WERI-Rb-1 (cell line): ENCODE measurements around the gene AKAP14.

Source experiments
- DNase-seq: peaks from one replicate; pipeline ENCODE4 v3.0.0-alpha.2; 2020
- H3K27ac ChIP-seq: fragments of 250-450 bp; sonication (Bioruptor Pico); 2 replicates; pipeline ENCODE4 v1.5.1; 2020; ENCODE audit warnings: mild to moderate bottlenecking, moderate library complexity
- H3K27me3 ChIP-seq: fragments of 250-450 bp; sonication (Bioruptor Pico); 2 replicates; pipeline ENCODE4 v1.5.1; 2021; ENCODE audit warnings: mild to moderate bottlenecking, low read depth, moderate library complexity; ENCODE audit not compliant: insufficient read depth, severe bottlenecking
- H3K36me3 ChIP-seq: fragments of 250-450 bp; sonication (Bioruptor Pico); 2 replicates; pipeline ENCODE4 v1.5.1; 2020; ENCODE audit warnings: mild to moderate bottlenecking, moderate library complexity
- H3K4me3 ChIP-seq: 2 replicates; pipeline ENCODE4 v1.5.1; 2011; ENCODE audit warnings: low read depth, mild to moderate bottlenecking, control low read depth, low read length
- H3K9me3 ChIP-seq: fragments of 250-450 bp; sonication (Bioruptor Pico); 2 replicates; pipeline ENCODE4 v1.5.1; 2021; ENCODE audit warnings: mild to moderate bottlenecking, moderate library complexity; ENCODE audit not compliant: severe bottlenecking
- TF ChIP-seq, protein P1 (sequence below): IDR thresholded peaks from 2 replicates; pipeline ENCODE4 v1.5.1; 2011; ENCODE audit warnings: low read depth, mild to moderate bottlenecking, control low read depth, inconsistent platforms, low read length

Gene AKAP14

DNA sequence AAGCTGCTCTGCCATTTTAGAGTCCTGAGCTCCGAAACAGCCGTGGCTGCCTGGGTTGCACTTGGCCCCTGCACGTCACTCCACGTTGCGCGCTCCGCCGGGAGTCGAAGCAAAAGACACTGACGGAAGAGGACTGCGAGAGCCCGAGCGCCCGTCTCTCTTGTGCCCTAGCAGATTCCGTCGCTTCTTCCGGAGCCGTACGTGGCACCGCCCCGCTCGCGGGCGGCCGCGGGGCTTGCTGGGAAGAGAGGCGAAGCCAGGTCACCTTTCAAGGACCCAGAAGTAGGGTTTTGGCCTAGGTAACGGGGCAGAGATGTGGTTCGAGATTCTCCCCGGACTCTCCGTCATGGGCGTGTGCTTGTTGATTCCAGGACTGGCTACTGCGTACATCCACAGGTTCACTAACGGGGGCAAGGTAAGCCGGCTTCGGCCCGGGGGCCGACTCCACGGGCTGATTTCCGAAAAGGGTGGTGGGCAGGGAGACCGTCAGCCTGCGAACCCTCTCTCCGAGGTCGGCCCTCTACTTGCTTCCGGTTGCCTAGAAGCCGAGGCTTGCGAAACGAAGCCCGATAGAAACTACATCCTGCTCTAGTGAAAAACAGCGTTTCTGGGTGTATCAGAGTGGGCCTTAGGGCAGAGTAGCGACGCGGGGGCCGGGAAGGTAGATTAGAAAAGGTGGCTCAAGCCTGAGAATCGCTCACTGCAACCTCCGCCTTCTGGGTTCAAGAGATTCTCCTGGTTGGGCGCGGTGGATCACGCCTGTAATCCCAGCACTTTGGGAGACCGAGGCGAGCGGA, 23.9 kb upstream of the AKAP14 start, which contains the start of the genes NDUFA1 and RNF113A:
TSS of gene NDUFA1 (plus strand) at position 234 of the 797 bp plus-strand sequence. CDS start at position 314, 80 bp downstream.
TSS of gene RNF113A (minus strand) at position 135 of the 797 bp plus-strand sequence. CDS start at position 15, 120 bp downstream.
- Histone ChIP-seq H3K4me3 (peak within 1 kb of the TSS; percentile 70), H3K27me3 (peaks cover 2% of the 10 kb centered on the region), H3K9me3 (no peaks in the 10 kb centered on the region), H3K27ac (peak within 1 kb of the TSS; percentile 85), H3K36me3 (0 out of 2 replicates have a peak, but pooled peaks cover 3% of the 10 kb centered on the region)
- DNase-seq = peak; percentile 83
- TF ChIP-seq, protein P1, sequence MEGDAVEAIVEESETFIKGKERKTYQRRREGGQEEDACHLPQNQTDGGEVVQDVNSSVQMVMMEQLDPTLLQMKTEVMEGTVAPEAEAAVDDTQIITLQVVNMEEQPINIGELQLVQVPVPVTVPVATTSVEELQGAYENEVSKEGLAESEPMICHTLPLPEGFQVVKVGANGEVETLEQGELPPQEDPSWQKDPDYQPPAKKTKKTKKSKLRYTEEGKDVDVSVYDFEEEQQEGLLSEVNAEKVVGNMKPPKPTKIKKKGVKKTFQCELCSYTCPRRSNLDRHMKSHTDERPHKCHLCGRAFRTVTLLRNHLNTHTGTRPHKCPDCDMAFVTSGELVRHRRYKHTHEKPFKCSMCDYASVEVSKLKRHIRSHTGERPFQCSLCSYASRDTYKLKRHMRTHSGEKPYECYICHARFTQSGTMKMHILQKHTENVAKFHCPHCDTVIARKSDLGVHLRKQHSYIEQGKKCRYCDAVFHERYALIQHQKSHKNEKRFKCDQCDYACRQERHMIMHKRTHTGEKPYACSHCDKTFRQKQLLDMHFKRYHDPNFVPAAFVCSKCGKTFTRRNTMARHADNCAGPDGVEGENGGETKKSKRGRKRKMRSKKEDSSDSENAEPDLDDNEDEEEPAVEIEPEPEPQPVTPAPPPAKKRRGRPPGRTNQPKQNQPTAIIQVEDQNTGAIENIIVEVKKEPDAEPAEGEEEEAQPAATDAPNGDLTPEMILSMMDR = no peak

DNA sequence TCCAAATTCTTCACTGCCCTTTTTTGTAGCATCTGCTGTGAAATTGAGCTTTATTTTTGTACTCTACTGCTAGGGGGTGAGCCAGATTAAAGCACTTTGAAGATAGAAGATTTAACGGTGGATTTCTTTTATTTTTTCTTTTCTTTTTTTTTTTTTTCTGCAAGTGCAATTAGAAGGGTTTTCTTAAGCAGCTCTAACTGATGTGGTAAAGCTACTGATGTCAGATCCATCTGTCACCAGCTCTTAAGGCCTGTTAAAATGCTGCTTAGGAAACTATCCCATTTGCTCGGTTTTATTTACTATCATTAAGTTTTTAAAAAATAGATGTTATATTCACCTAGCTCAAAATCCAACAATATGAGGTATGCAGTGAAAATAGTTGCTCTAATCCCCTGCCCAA, 17.0 kb upstream of the AKAP14 start:
- no peak overlapping the region for H3K4me3 ChIP-seq
- H3K9me3 ChIP-seq = no peaks in the 10 kb centered on the region
- H3K27ac ChIP-seq = no peak overlapping the region
- TF ChIP-seq, protein P1 = no peak
- H3K27me3 ChIP-seq = no peaks in the 10 kb centered on the region
- H3K36me3 ChIP-seq = 0 out of 2 replicates have a peak, but pooled peaks cover 3% of the 10 kb centered on the region
- DNase-seq = no peak

DNA sequence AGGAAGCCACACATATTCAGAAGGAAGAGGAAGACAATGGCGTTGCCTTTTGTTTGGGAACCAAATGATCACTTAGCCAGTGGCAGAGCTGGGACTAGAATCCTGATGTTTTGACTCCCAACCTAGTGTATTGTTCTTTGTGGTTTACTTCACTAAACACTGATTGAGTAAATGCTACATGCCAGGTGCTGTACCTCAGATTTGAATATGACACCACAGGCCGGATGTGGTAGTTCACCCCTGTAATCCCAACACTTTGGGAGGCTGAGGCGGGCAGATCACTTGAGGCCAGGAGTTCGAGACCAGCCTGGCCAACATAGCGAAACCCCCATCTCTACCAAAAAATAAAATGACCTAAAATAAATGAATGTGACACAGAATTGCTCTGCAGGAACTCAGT, 15.6 kb upstream of the AKAP14 start:
- Histone ChIP-seq H3K9me3 (no peaks in the 10 kb centered on the region), H3K27me3 (no peaks in the 10 kb centered on the region), H3K36me3 (no peaks in the 10 kb centered on the region), H3K27ac (no peak overlapping the region), H3K4me3 (no peak overlapping the region)
- TF ChIP-seq, protein P1 = no peak
- DNase-seq = no peak

- Histone ChIP-seq H3K4me3 (no peak overlapping the region), H3K27me3 (no peaks in the 10 kb centered on the region), H3K36me3 (no peaks in the 10 kb centered on the region), H3K9me3 (no peaks in the 10 kb centered on the region), H3K27ac (no peak overlapping the region)
- TF ChIP-seq, protein P1 = peak; percentile 81
- DNase-seq = peak; percentile 40
Observed at GRCh38 chrX:119880552-119881437, 14.9 kb upstream of the AKAP14 start.

DNA sequence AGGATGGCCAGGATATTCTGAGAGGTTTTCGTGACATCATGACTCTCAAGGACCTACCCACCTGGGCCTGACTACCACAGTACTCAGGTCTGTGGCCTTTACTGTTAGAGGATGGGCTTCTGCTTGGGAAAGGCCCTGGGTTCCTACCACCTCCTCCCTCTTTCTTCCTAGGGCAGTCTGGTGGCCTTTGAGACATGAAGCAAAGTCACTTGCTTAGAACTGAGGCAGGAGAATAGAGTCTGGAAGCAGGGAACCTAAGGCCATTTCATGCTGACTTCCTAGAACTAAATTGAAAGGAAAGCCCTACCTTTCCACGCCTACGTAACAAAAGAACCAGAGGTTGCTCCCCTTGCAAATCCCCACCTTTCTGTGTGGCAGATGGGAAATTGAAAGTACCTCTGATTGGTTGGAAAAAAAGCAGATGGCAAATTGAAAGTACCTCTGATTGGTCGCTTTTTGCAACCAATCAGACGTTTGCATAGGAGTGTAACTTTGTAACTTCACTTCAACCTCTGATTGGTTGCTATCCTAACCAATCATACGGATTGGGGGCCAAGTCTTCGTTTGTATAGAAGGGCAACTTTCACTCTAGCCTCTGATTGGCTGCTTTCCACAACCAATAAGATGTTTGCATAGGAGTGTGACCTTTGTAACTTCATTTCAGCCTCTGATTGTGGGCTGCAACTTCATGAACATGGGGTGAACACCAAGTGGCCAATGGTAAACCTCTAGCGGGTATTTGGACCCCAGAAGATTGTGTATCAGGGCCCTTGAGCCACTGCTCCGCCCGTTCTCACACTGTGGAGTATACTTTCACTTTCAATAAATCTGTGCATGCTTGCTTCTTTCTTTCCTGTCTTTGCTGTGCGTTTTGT, 9.9 kb upstream of the AKAP14 start:
- no peak for DNase-seq
- Histone ChIP-seq H3K27ac (no peak overlapping the region), H3K27me3 (no peaks in the 10 kb centered on the region), H3K4me3 (no peak overlapping the region), H3K36me3 (no peaks in the 10 kb centered on the region), H3K9me3 (no peaks in the 10 kb centered on the region)
- TF ChIP-seq, protein P1 = no peak
